Panc1 (cell line): ENCODE results near the gene DNAJC4. TPM values are rescaled to one million over a fixed set of nuclear protein-coding genes. Genes with fewer than 3 reads are reported as not detected.

Experiments
- ATAC-seq: fragments of 200-7000 bp; cut with Tn5 transposase; 2 replicates; pipeline ENCODE4 v1.9.1; 2020; ENCODE audit warnings: mild to moderate bottlenecking, moderate library complexity
- BruUV-seq: library from RNA; stranded (reverse); fragments of 400-500 nt; replicated peaks from 2 replicates; lab custom pipeline; 2021; lab: Mats Ljungman, UMichigan
- CTCF ChIA-PET: fragments of 300-600 bp; sonication (Branson Sonifier 250); formaldehyde crosslinking; loops from one replicate; lab custom pipeline; 2022; ENCODE audit warnings: antibody characterized with exemption; lab: Charles Lee
- POLR2A ChIA-PET: fragments of 300-600 bp; sonication (Branson Sonifier 250); formaldehyde crosslinking; loops from one replicate; lab custom pipeline; 2022; ENCODE audit warnings: antibody characterized with exemption; lab: Charles Lee
- DNase-seq: peaks from one replicate; pipeline ENCODE4 v3.0.0-alpha.2; 2010; ENCODE audit warnings: low read depth, low spot score
- H3K27ac ChIP-seq: 2 replicates; pipeline ENCODE4 v1.5.1; 2011; ENCODE audit warnings: mild to moderate bottlenecking, low read length, inconsistent platforms
- H3K27me3 ChIP-seq: fragments of 200-500 bp; sonication (Bioruptor generic); 2 replicates; pipeline ENCODE4 v1.6.0; 2014; ENCODE audit warnings: low read length, inconsistent platforms; ENCODE audit not compliant: control insufficient read depth, insufficient read depth
- H3K36me3 ChIP-seq: fragments of 200-500 bp; sonication (Bioruptor generic); 2 replicates; pipeline ENCODE4 v1.5.1; 2014; ENCODE audit warnings: inconsistent platforms, mild to moderate bottlenecking, low read length, moderate library complexity; ENCODE audit not compliant: control insufficient read depth, insufficient read depth
- H3K4me1 ChIP-seq: 2 replicates; pipeline ENCODE4 v1.5.1; 2011; ENCODE audit warnings: inconsistent platforms, mild to moderate bottlenecking, low read length, moderate library complexity; ENCODE audit not compliant: control insufficient read depth, insufficient read depth
- H3K4me3 ChIP-seq, 2 experiments: 2 replicates each; pipeline ENCODE4 v1.5.1; 2011 to 2012; ENCODE audit warnings: low read depth in 2 of 2, low read length in 2 of 2, mild to moderate bottlenecking in 2 of 2, inconsistent platforms in 1 of 2, moderate library complexity in 1 of 2
- H3K9me3 ChIP-seq: fragments of 200-500 bp; sonication (Bioruptor generic); 2 replicates; pipeline ENCODE4 v1.5.1; 2014; ENCODE audit warnings: low read depth, mild to moderate bottlenecking, inconsistent platforms, low read length, moderate library complexity; ENCODE audit not compliant: control insufficient read depth, insufficient read depth
- POLR2AphosphoS5 ChIP-seq: IDR thresholded peaks from 2 replicates; pipeline ENCODE4 v1.6.1; 2012; ENCODE audit warnings: mild to moderate bottlenecking, low read depth, low read length, moderate library complexity
- SIN3A ChIP-seq: IDR thresholded peaks from 2 replicates; pipeline ENCODE4 v1.6.1; 2012; ENCODE audit warnings: low read depth, mild to moderate bottlenecking, low read length, moderate library complexity, borderline replicate concordance; ENCODE audit not compliant: insufficient read depth
- TCF7L2 ChIP-seq: IDR thresholded peaks from 2 replicates; pipeline ENCODE4 v1.6.1; 2011; ENCODE audit warnings: mild to moderate bottlenecking, low read depth, low read length, inconsistent platforms
- in situ Hi-C: cut with HindIII; loops from 2 replicates; pipeline ENCODE4 v1.10.0; 2016; ENCODE audit warnings: low sequenced_read_pairs, low pct_unique_long_range_greater_than_20kb
- intact Hi-C: fragments of 100-400 bp; cut with micrococcal nuclease; formaldehyde crosslinking; loops from one replicate; pipeline ENCODE4 v1.10.0; 2022; ENCODE audit not compliant: unreplicated experiment
- total RNA-seq: library from RNA; stranded (reverse); gene quantifications from one replicate; pipeline ENCODE4 v1.2.1, GENCODE V29; 2021; ENCODE audit not compliant: unreplicated experiment
- TF ChIP-seq, protein P1 (sequence below), 2 experiments: IDR thresholded peaks; 2 replicates each; pipeline ENCODE4 v1.6.1; 2011 to 2012; ENCODE audit warnings: low read depth in 2 of 2, control low read depth in 1 of 2, low read length in 1 of 2, mild to moderate bottlenecking in 1 of 2, moderate library complexity in 1 of 2; ENCODE audit not compliant: insufficient read depth in 1 of 2
- TF ChIP-seq, protein P2 (sequence below): fragments of 450-650 bp; IDR thresholded peaks from 2 replicates; pipeline ENCODE4 v1.5.1; 2017; ENCODE audit warnings: mild to moderate bottlenecking

Gene DNAJC4
- total RNA-seq, 1 experiment from 2014 or later = 41.0 TPM

DNA sequence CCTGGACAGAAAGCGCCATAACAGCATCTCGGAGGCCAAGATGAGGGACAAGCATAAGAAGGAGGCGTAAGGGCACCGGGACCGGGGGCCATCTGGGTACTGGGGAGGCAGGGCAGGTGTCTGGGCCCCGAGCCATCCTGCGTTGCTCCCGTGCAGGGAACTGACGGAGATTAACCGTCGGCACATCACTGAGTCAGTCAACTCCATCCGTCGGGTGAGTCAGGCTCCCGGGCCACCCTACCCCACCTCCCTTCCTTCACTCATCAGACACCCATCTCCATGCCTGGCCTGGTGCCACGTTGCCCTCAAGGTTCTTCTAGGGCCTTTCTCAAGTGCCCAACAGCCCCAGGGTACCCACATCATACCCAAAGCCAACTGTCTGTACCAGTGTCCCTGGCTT is 36.0 kb downstream of the DNAJC4 start:
- in situ Hi-C loops = no loop called here
- CTCF ChIA-PET = no interaction called here

DNA sequence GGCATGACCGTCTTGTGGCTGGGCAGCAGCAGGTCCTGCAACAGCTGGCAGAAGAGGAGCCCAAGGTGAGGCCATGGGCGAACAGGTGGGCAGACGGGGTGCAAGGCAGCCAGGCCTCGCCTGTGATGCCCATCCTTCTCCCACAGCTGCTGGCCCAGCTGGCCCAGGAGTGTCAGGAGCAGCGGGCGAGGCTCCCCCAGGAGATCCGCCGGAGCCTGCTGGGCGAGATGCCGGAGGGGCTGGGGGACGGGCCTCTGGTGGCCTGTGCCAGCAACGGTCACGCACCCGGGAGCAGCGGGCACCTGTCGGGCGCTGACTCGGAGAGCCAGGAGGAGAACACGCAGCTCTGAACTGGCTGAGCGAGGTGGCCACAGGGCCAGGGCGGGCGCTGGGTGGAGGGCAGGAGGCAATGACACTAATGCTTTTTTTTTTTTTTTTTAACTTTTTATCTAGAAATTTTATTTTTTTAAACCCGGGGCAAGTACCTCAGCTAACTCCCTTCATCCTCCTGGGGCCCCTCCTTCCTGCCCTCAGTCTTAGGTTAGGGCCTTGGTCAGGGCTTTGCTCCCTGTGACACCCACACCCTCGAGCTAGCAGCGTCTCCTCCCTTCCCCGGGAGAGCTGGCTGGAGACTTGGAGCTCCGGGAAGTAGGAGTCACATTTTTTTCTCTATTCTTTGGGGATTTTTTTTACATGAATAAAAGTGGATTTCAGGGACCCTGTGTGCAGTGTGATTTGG is 37.0 kb downstream of the DNAJC4 start:
- peaks cover 16% of the 10 kb centered on the region for H3K4me1 ChIP-seq
- H3K27ac ChIP-seq = peak overlapping the region; percentile 98
- intact Hi-C loops (no loop called here), in situ Hi-C loops (no loop called here)
- TF ChIP-seq, protein P1, sequence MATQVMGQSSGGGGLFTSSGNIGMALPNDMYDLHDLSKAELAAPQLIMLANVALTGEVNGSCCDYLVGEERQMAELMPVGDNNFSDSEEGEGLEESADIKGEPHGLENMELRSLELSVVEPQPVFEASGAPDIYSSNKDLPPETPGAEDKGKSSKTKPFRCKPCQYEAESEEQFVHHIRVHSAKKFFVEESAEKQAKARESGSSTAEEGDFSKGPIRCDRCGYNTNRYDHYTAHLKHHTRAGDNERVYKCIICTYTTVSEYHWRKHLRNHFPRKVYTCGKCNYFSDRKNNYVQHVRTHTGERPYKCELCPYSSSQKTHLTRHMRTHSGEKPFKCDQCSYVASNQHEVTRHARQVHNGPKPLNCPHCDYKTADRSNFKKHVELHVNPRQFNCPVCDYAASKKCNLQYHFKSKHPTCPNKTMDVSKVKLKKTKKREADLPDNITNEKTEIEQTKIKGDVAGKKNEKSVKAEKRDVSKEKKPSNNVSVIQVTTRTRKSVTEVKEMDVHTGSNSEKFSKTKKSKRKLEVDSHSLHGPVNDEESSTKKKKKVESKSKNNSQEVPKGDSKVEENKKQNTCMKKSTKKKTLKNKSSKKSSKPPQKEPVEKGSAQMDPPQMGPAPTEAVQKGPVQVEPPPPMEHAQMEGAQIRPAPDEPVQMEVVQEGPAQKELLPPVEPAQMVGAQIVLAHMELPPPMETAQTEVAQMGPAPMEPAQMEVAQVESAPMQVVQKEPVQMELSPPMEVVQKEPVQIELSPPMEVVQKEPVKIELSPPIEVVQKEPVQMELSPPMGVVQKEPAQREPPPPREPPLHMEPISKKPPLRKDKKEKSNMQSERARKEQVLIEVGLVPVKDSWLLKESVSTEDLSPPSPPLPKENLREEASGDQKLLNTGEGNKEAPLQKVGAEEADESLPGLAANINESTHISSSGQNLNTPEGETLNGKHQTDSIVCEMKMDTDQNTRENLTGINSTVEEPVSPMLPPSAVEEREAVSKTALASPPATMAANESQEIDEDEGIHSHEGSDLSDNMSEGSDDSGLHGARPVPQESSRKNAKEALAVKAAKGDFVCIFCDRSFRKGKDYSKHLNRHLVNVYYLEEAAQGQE (IDR thresholded peaks at IDR 0.05; ENCODE audit: insufficient read depth in 1 of 2, low read depth in 2 of 2, low read length in 1 of 2) = no peak
- TF ChIP-seq POLR2AphosphoS5 (no peak), SIN3A (no peak), TCF7L2 (no peak)
- TF ChIP-seq, protein P2, sequence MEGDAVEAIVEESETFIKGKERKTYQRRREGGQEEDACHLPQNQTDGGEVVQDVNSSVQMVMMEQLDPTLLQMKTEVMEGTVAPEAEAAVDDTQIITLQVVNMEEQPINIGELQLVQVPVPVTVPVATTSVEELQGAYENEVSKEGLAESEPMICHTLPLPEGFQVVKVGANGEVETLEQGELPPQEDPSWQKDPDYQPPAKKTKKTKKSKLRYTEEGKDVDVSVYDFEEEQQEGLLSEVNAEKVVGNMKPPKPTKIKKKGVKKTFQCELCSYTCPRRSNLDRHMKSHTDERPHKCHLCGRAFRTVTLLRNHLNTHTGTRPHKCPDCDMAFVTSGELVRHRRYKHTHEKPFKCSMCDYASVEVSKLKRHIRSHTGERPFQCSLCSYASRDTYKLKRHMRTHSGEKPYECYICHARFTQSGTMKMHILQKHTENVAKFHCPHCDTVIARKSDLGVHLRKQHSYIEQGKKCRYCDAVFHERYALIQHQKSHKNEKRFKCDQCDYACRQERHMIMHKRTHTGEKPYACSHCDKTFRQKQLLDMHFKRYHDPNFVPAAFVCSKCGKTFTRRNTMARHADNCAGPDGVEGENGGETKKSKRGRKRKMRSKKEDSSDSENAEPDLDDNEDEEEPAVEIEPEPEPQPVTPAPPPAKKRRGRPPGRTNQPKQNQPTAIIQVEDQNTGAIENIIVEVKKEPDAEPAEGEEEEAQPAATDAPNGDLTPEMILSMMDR = no peak
- ChIA-PET POLR2A (interaction anchor here (0.7 kb wide), 1 partner anchor 86 kb away, joined by 7 read pairs; no protein-coding TSS in a partner anchor), CTCF (interaction anchor here (0.7 kb wide), 2 partner anchors 15 to 57 kb away, joined by 6 to 12 read pairs; no protein-coding TSS in a partner anchor)
- no peaks in the 10 kb centered on the region; the same call in 1 of the 2 replicates for H3K36me3 ChIP-seq
- H3K27me3 ChIP-seq = no peaks in the 10 kb centered on the region
- DNase-seq (no peak), ATAC-seq (no peak)
- H3K9me3 ChIP-seq = no peaks in the 10 kb centered on the region
- BruUV-seq = no TSS peak
- H3K4me3 ChIP-seq = no peak overlapping the region

More for the DNA sequence above, 36.0 kb downstream of the DNAJC4 start:
- DNase-seq = no peak
- TF ChIP-seq, protein P1 (IDR thresholded peaks at IDR 0.05; ENCODE audit: insufficient read depth in 1 of 2, low read depth in 2 of 2, low read length in 1 of 2) = no peak
- TF ChIP-seq, protein P2 = no peak
- TF ChIP-seq TCF7L2 (no peak), POLR2AphosphoS5 (no peak), SIN3A (no peak)
- Histone ChIP-seq H3K4me3 (no peak overlapping the region), H3K27me3 (no peaks in the 10 kb centered on the region), H3K4me1 (peaks cover 16% of the 10 kb centered on the region), H3K27ac (no peak overlapping the region), H3K36me3 (no peaks in the 10 kb centered on the region; the same call in 1 of the 2 replicates), H3K9me3 (no peaks in the 10 kb centered on the region)
- POLR2A ChIA-PET = no interaction called here
- intact Hi-C loops = no loop called here
- no TSS peak for BruUV-seq
- no peak for ATAC-seq
